Measurements from ENCODE around the gene SLC7A7. TPM values are rescaled to one million over a fixed set of nuclear protein-coding genes. Genes with fewer than 3 reads are reported as not detected.

Gene SLC7A7
- total RNA-seq, 1 donor from 2014 or later = 14.3 TPM

- Mint-ChIP-seq H3K27ac (ENCODE audit: unreplicated experiment) (peak overlapping the region; percentile 98), H3K27me3 (ENCODE audit: low read depth, unreplicated experiment) (no peaks in the 10 kb centered on the region), H3K4me1 (ENCODE audit: low read depth, unreplicated experiment) (peaks cover 29% of the 10 kb centered on the region), H3K9me3 (ENCODE audit: unreplicated experiment) (peaks cover 4% of the 10 kb centered on the region), H3K4me3 (ENCODE audit: unreplicated experiment) (peak overlapping the region; percentile 100), H3K36me3 (ENCODE audit: low read depth, unreplicated experiment) (peaks cover 30% of the 10 kb centered on the region)
- H3K4me1 ChIP-seq (ENCODE audit: insufficient read depth, low read length) = peaks cover 16% of the 10 kb centered on the region
- H3K36me3 ChIP-seq (ENCODE audit: insufficient read depth, low read length) = peaks cover 44% of the 10 kb centered on the region
- H3K9me3 ChIP-seq (ENCODE audit: insufficient read depth, low read depth, low read length) = no peaks in the 10 kb centered on the region
- H3K27ac ChIP-seq (ENCODE audit: low read depth, low read length) = peak overlapping the region; percentile 92
- H2AFZ ChIP-seq (ENCODE audit: low read depth, low read length) = no peak overlapping the region
- H3K27me3 ChIP-seq (ENCODE audit: insufficient read depth, low read length) = no peaks in the 10 kb centered on the region
- FAIRE-seq (no peak), DNase-seq (ENCODE audit: low read depth) (no peak)
- peaks cover 83% of the 10 kb centered on the region for H3K79me2 ChIP-seq (ENCODE audit: insufficient read depth, low read length)
- peak overlapping the region; percentile 99 for H3K9ac ChIP-seq (ENCODE audit: low read length)
- TF ChIP-seq EZH2 (IDR thresholded peaks at IDR 0.05; ENCODE audit: insufficient read depth, low read length) (no peak), CTCF (IDR thresholded peaks at IDR 0.05; ENCODE audit: insufficient read depth, low read depth, low read length) (no peak)
- H3K4me3 ChIP-seq (ENCODE audit: insufficient read depth, low read depth, low read length) = peak overlapping the region; percentile 93
- H4K20me1 ChIP-seq (ENCODE audit: insufficient read depth, low read length) = peaks cover 52% of the 10 kb centered on the region
- peak overlapping the region; percentile 90 for H3K4me2 ChIP-seq (ENCODE audit: low read length)
These were observed 24.0 kb upstream of the SLC7A7 start for GRCh38 chr14:22839159-22839779.

- peaks cover 16% of the 10 kb centered on the region for H3K4me1 ChIP-seq (ENCODE audit: insufficient read depth, low read length)
- peaks cover 78% of the 10 kb centered on the region for H3K79me2 ChIP-seq (ENCODE audit: insufficient read depth, low read length)
- H3K27me3 ChIP-seq (ENCODE audit: insufficient read depth, low read length) = no peaks in the 10 kb centered on the region
- H2AFZ ChIP-seq (ENCODE audit: low read depth, low read length) = no peak overlapping the region
- FAIRE-seq (no peak), DNase-seq (ENCODE audit: low read depth) (peak; percentile 84)
- peak overlapping the region; percentile 93 for H3K4me3 ChIP-seq (ENCODE audit: insufficient read depth, low read depth, low read length)
- Mint-ChIP-seq H3K9me3 (ENCODE audit: unreplicated experiment) (peaks cover 4% of the 10 kb centered on the region), H3K4me3 (ENCODE audit: unreplicated experiment) (peak overlapping the region; percentile 100), H3K27ac (ENCODE audit: unreplicated experiment) (peak overlapping the region; percentile 98), H3K27me3 (ENCODE audit: low read depth, unreplicated experiment) (no peaks in the 10 kb centered on the region), H3K4me1 (ENCODE audit: low read depth, unreplicated experiment) (peaks cover 29% of the 10 kb centered on the region), H3K36me3 (ENCODE audit: low read depth, unreplicated experiment) (peaks cover 32% of the 10 kb centered on the region)
- peak overlapping the region; percentile 99 for H3K9ac ChIP-seq (ENCODE audit: low read length)
- H3K4me2 ChIP-seq (ENCODE audit: low read length) = peak overlapping the region; percentile 90
- H4K20me1 ChIP-seq (ENCODE audit: insufficient read depth, low read length) = peaks cover 47% of the 10 kb centered on the region
- peaks cover 46% of the 10 kb centered on the region for H3K36me3 ChIP-seq (ENCODE audit: insufficient read depth, low read length)
- TF ChIP-seq CTCF (IDR thresholded peaks at IDR 0.05; ENCODE audit: insufficient read depth, low read depth, low read length) = no peak
- no peak for TF ChIP-seq EZH2 (IDR thresholded peaks at IDR 0.05; ENCODE audit: insufficient read depth, low read length)
- H3K27ac ChIP-seq (ENCODE audit: low read depth, low read length) = peak overlapping the region; percentile 92
- no peaks in the 10 kb centered on the region for H3K9me3 ChIP-seq (ENCODE audit: insufficient read depth, low read depth, low read length)
These were observed 23.4 kb upstream of the SLC7A7 start for GRCh38 chr14:22838631-22839041.
